Loucy (cell line): ENCODE data around the gene GBP6.

Experiments
- H2AFZ ChIP-seq: fragments of 200-600 bp; sonication (generic); 2 replicates; pipeline ENCODE4 v1.6.0; 2016; ENCODE audit warnings: antibody characterized with exemption, mild to moderate bottlenecking, low read length, moderate library complexity
- H3F3A ChIP-seq: fragments of 200-600 bp; 2 replicates; pipeline ENCODE4 v1.6.0; 2016; ENCODE audit warnings: antibody characterized with exemption, low read depth, mild to moderate bottlenecking
- H3K27me3 ChIP-seq: fragments of 200-600 bp; sonication (generic); 2 replicates; pipeline ENCODE4 v1.6.1; 2014; ENCODE audit warnings: low read length, mild to moderate bottlenecking; ENCODE audit not compliant: insufficient read depth, poor library complexity, severe bottlenecking
- H3K36me3 ChIP-seq: fragments of 200-600 bp; sonication (generic); 2 replicates; pipeline ENCODE4 v1.6.1; 2016; ENCODE audit warnings: low read length; ENCODE audit not compliant: insufficient read depth
- H3K4me1 ChIP-seq: fragments of 200-600 bp; sonication (generic); 2 replicates; pipeline ENCODE4 v1.5.1; 2014; ENCODE audit warnings: low read length, mild to moderate bottlenecking; ENCODE audit not compliant: insufficient read depth, poor library complexity, severe bottlenecking
- H3K4me2 ChIP-seq: fragments of 200-600 bp; sonication (generic); 2 replicates; pipeline ENCODE4 v1.6.0; 2014; ENCODE audit warnings: antibody characterized with exemption, low read length, low read depth, mild to moderate bottlenecking; ENCODE audit not compliant: poor library complexity, severe bottlenecking
- H3K4me3 ChIP-seq: fragments of 200-600 bp; sonication (generic); 2 replicates; pipeline ENCODE4 v1.5.1; 2014; ENCODE audit warnings: low read length, mild to moderate bottlenecking, mixed read lengths; ENCODE audit not compliant: poor library complexity, severe bottlenecking
- H3K79me2 ChIP-seq: fragments of 200-600 bp; sonication (generic); 2 replicates; pipeline ENCODE4 v1.6.1; 2014; ENCODE audit warnings: low read length; ENCODE audit not compliant: insufficient read depth
- H3K9ac ChIP-seq: fragments of 200-600 bp; sonication (generic); 2 replicates; pipeline ENCODE4 v1.6.0; 2014; ENCODE audit warnings: mild to moderate bottlenecking, low read depth, low read length, moderate library complexity; ENCODE audit not compliant: poor library complexity, severe bottlenecking
- H3K9me2 ChIP-seq: fragments of 200-600 bp; sonication (generic); replicated peaks from 2 replicates; pipeline ENCODE4 v1.6.1; 2016; ENCODE audit warnings: low read depth, low read length, mixed read lengths
- H3K9me3 ChIP-seq: fragments of 200-600 bp; sonication (generic); 2 replicates; pipeline ENCODE4 v1.6.1; 2014; ENCODE audit warnings: mild to moderate bottlenecking, antibody characterized with exemption, low read length, low read depth; ENCODE audit not compliant: insufficient read depth
- H4K20me1 ChIP-seq: fragments of 200-600 bp; sonication (generic); 2 replicates; pipeline ENCODE4 v1.6.0; 2014; ENCODE audit warnings: antibody characterized with exemption, low read length, mild to moderate bottlenecking; ENCODE audit not compliant: insufficient read depth, poor library complexity, severe bottlenecking
- CTCF ChIP-seq: fragments of 200-600 bp; sonication (generic); conservative IDR thresholded peaks from 2 replicates; pipeline ENCODE4 v1.5.1; 2014; ENCODE audit warnings: mild to moderate bottlenecking, antibody characterized with exemption, low read length
- EZH2phosphoT487 ChIP-seq: fragments of 200-600 bp; IDR thresholded peaks from 2 replicates; pipeline ENCODE4 v1.6.1; 2018; ENCODE audit warnings: antibody characterized with exemption, mild to moderate bottlenecking, moderate library complexity, borderline replicate concordance

The GBP6 gene

GRCh38 chr1:89363638-89364536 is at the start of gene GBP6:
Gene GBP6 (plus strand): TSS chr1:89364059. CDS start chr1:89368552, 4,493 bp downstream.
- no peak within 1 kb of the TSS for H3K9ac ChIP-seq
- no peaks in the 10 kb centered on the region for H3K27me3 ChIP-seq
- no peaks in the 10 kb centered on the region for H3K79me2 ChIP-seq
- no peaks in the 10 kb centered on the region for H3F3A ChIP-seq
- no peaks in the 10 kb centered on the region for H3K9me2 ChIP-seq
- no peak within 1 kb of the TSS for H3K4me3 ChIP-seq
- H3K4me1 ChIP-seq = no peaks in the 10 kb centered on the region
- no peaks in the 10 kb centered on the region for H4K20me1 ChIP-seq
- H2AFZ ChIP-seq = peak within 1 kb of the TSS; percentile 50
- TF ChIP-seq CTCF (no peak), EZH2phosphoT487 (no peak)
- H3K9me3 ChIP-seq = no peaks in the 10 kb centered on the region
- no peaks in the 10 kb centered on the region for H3K36me3 ChIP-seq
- no peak within 1 kb of the TSS for H3K4me2 ChIP-seq

- Histone ChIP-seq H3K79me2 (no peaks in the 10 kb centered on the region), H3K9me3 (0 out of 2 replicates have a peak, but pooled peaks cover 5% of the 10 kb centered on the region), H3K4me2 (no peak overlapping the region), H3K4me1 (no peaks in the 10 kb centered on the region), H3K9me2 (no peaks in the 10 kb centered on the region), H3K4me3 (no peak overlapping the region), H2AFZ (no peak overlapping the region), H4K20me1 (no peaks in the 10 kb centered on the region), H3K9ac (no peak overlapping the region), H3K36me3 (no peaks in the 10 kb centered on the region), H3F3A (no peaks in the 10 kb centered on the region), H3K27me3 (no peaks in the 10 kb centered on the region)
- TF ChIP-seq CTCF = no peak
- TF ChIP-seq EZH2phosphoT487 = no peak
Observed at GRCh38 chr1:89322402-89322801, 41.5 kb upstream of the GBP6 start.

- Histone ChIP-seq H3K36me3 (no peaks in the 10 kb centered on the region), H2AFZ (no peak overlapping the region), H3K9me2 (no peaks in the 10 kb centered on the region), H3K27me3 (no peaks in the 10 kb centered on the region), H3K4me1 (no peaks in the 10 kb centered on the region), H3K9ac (no peak overlapping the region), H4K20me1 (no peaks in the 10 kb centered on the region), H3K79me2 (no peaks in the 10 kb centered on the region), H3K4me3 (no peak overlapping the region), H3K9me3 (no peaks in the 10 kb centered on the region), H3K4me2 (no peak overlapping the region), H3F3A (no peaks in the 10 kb centered on the region)
- TF ChIP-seq CTCF (no peak), EZH2phosphoT487 (no peak)
Observed at GRCh38 chr1:89331890-89332289, 32.0 kb upstream of the GBP6 start.
